Right atrium auricular region (tissue), 2 donors: ENCODE results near the gene SYT8. TPM values are rescaled to one million over a fixed set of nuclear protein-coding genes. Genes with fewer than 3 reads are reported as not detected.
A peak's percentile ranks its signal among the peaks of the same experiment; 100 is the strongest.

Experiments used
- DNase-seq: peaks from one replicate; pipeline ENCODE4 v3.0.0-alpha.2; 2019; ENCODE audit warnings: low spot score
- H3K27ac ChIP-seq, 2 donors: fragments of 200-600 bp; sonication (generic); 1 replicate in 1 of 2; 2 replicates in 1 of 2; pipeline ENCODE4 v1.5.1; 2016 to 2019
- H3K27me3 ChIP-seq, 2 donors: fragments of 200-600 bp; sonication (generic); one replicate each; pipeline versions ENCODE4 v1.5.1 to v1.6.0; 2017 to 2019
- H3K36me3 ChIP-seq: fragments of 200-600 bp; sonication (generic); one replicate; pipeline ENCODE4 v1.5.1; 2016
- H3K4me1 ChIP-seq, 2 donors: fragments of 200-600 bp; sonication (generic); one replicate each; pipeline versions ENCODE4 v1.5.1 to v1.6.0; 2017 to 2019
- H3K4me3 ChIP-seq, 2 donors: fragments of 200-600 bp; sonication (generic); 1 replicate in 1 of 2; 2 replicates in 1 of 2; pipeline ENCODE4 v1.5.1; 2017 to 2019; ENCODE audit warnings: mild to moderate bottlenecking in 1 of 2, moderate library complexity in 1 of 2
- H3K9me3 ChIP-seq, 2 donors: fragments of 200-600 bp; sonication (generic); one replicate each; pipeline ENCODE4 v1.5.1; 2019
- total RNA-seq, 2 donors: library from RNA; depleted of rRNA; stranded (reverse); fragments of >200 nt; gene quantifications; one replicate each; pipeline ENCODE4 v1.1.0, GENCODE V29; 2016
- TF ChIP-seq, protein P1 (sequence below), 2 donors: fragments of 200-600 bp; sonication (generic); IDR thresholded peaks; one replicate each; pipeline ENCODE4 v1.5.1; 2019; ENCODE audit warnings: antibody characterized with exemption in 2 of 2

Gene SYT8
- total RNA-seq, 2 donors from 2014 or later = not detected

DNA sequence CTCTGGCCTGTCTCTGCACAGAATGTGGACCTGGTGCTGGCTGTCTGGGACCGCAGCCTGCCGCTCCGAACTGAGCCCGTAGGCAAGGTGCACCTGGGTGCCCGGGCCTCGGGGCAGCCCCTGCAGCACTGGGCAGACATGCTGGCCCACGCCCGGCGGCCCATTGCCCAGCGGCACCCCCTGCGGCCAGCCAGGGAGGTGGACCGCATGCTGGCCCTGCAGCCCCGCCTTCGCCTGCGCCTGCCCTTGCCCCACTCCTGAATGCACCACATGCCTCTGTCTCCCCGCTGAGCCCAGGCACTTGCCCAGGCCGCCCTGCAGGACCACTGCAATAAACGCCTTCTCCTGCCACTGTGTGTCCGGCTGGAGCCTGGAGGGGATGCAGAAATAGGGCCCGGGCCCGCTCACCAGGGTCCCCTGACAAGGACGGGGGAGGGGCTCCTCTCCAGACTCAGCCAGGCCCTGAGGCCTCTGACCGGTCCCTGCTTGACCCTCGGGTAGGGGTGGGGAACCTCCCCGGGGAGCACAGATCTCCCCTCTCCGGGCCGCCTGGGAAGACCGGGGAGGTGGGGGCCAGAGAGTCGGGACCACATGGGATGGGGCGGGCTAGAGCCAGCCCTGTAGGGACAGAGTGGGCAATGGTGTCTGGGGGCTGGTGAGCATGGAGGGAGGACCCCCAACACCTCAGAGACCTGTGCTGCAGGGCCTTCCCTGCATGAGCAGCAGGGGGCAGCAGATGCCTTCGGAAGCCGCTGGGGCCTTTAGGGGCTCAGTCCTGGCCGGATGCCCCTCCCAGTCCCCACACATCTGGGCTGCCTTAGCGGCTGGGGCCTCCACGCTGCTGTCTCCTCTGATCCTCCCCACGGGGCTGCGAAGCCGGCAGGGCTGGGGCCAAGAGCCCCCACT is 2.6 kb downstream of the SYT8 start:
- H3K27me3 ChIP-seq = no peaks in the 10 kb centered on the region
- TF ChIP-seq, protein P1, sequence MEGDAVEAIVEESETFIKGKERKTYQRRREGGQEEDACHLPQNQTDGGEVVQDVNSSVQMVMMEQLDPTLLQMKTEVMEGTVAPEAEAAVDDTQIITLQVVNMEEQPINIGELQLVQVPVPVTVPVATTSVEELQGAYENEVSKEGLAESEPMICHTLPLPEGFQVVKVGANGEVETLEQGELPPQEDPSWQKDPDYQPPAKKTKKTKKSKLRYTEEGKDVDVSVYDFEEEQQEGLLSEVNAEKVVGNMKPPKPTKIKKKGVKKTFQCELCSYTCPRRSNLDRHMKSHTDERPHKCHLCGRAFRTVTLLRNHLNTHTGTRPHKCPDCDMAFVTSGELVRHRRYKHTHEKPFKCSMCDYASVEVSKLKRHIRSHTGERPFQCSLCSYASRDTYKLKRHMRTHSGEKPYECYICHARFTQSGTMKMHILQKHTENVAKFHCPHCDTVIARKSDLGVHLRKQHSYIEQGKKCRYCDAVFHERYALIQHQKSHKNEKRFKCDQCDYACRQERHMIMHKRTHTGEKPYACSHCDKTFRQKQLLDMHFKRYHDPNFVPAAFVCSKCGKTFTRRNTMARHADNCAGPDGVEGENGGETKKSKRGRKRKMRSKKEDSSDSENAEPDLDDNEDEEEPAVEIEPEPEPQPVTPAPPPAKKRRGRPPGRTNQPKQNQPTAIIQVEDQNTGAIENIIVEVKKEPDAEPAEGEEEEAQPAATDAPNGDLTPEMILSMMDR (IDR thresholded peaks at IDR 0.05) = peak; percentile 83 to 96
- DNase-seq = no peak
- H3K27ac ChIP-seq = peak overlapping the region in 1 of 2 donors; percentile 20
- no peaks in the 10 kb centered on the region for H3K9me3 ChIP-seq
- H3K36me3 ChIP-seq = no peaks in the 10 kb centered on the region
- peaks cover 0 to 19% of the 10 kb centered on the region in 2 donors for H3K4me1 ChIP-seq
- no peak overlapping the region for H3K4me3 ChIP-seq

DNA sequence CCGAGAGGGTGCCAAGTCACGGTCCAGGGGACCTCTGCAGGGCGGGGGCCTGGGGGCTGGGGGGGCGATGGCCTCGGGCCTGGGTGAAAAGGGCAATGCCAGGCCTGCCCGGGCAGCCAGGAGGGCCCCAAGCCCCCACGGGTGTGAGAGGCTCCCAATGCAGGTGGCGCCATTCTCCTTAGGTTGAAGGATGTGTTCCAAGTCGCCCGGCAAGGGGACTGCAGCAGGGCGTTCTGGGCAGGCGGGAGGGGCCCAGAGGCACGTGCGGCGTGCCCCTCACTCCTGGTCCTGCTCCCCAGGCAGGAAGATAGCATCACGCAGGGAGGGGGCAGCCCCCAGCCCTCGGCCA is 3.3 kb downstream of the SYT8 start:
- H3K4me3 ChIP-seq = no peak overlapping the region
- no peaks in the 10 kb centered on the region for H3K9me3 ChIP-seq
- no peak for DNase-seq
- no peaks in the 10 kb centered on the region for H3K27me3 ChIP-seq
- H3K36me3 ChIP-seq = no peaks in the 10 kb centered on the region
- peak overlapping the region in 1 of 2 donors; percentile 20 for H3K27ac ChIP-seq
- TF ChIP-seq, protein P1 (IDR thresholded peaks at IDR 0.05) = peak; percentile 7 to 40
- peaks cover 0 to 19% of the 10 kb centered on the region in 2 donors for H3K4me1 ChIP-seq

DNA sequence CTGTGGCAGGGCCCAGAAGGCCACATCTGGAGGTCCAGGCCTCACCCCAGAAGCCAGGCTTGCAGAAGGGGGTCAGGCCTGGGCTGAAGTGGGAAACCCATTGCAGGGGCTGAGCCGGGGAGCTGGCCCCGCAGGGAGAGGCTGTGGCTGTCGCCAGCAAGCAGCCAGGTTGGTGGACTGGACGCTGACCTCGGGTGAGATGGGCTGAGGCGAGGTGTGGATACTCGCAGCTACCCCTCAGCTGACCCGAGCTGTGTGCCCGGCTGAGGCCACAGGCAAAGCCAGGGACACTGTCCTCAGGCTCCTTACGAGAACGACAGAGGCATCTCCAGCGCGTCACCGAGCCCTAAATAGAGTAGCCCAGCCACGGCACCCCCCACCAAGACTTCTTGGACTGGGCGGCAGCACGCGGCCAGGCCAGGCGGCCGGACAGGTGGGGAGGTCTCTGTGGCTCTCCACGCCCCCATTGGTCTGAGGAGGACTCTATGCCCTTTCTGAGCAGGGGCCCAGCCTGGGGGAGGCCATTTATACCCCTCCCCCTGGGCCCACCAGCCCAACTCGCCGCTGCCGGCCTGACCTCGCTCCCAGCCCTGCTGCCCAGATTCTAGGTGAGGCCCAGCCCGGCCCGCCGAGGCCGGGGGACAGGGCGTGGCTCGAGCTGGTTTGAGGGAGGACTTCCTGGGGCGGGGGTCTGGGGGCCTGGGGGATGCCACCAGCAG is 3.8 kb downstream of the SYT8 start, which contains the start of gene TNNI2:
Gene TNNI2, plus strand, starts transcription at position 556 of the 719 bp plus-strand sequence. CDS start 716 bp downstream, outside the sequence.
- no peak within 1 kb of the TSS for H3K4me3 ChIP-seq

DNA sequence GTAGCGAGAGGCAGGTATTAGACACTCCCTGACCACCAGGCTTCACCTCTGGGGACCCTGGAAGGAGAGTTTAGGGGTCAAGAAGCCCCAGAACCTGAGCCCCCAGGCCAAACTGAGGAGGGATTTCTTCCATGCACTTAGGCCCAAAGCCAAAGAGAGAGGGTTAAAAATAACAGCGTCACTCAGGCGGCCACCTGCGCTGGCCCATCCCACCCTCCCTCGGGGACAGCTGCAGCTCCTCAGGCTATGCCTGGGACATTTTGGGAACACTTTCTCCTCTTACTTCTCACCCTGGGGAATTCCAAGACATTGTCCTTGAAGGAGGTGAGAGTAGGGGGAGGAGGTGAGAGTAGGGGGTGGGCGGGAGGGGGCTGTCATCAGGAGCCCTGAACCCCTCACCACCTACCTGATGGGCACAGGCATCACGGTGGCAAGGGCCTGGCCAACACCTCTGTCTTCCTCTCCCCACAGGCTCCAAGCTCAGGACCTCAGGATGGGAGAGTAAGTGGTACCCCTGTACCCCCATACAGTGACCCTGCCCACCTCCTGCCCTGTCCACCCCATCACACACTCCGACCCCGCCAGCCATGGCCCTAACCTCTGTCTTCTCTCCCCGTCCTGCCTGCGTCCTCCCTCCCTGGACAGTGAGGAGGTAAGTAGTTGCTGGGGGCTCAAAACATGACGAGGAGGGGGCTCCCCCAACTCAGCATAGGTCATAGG is 4.6 kb downstream of the SYT8 start:
- Histone ChIP-seq H3K4me3 (no peak overlapping the region), H3K27me3 (no peaks in the 10 kb centered on the region), H3K27ac (no peak overlapping the region), H3K36me3 (no peaks in the 10 kb centered on the region), H3K9me3 (no peaks in the 10 kb centered on the region), H3K4me1 (peaks cover 0 to 25% of the 10 kb centered on the region in 2 donors)
- TF ChIP-seq, protein P1 (IDR thresholded peaks at IDR 0.05) = no peak
- DNase-seq = no peak

More for the DNA sequence above, 3.8 kb downstream of the SYT8 start, which contains the start of gene TNNI2:
- H3K27ac ChIP-seq = peak within 1 kb of the TSS in 1 of 2 donors; percentile 20
- H3K9me3 ChIP-seq = no peaks in the 10 kb centered on the region
- no peak for DNase-seq
- H3K27me3 ChIP-seq = no peaks in the 10 kb centered on the region
- peaks cover 0 to 19% of the 10 kb centered on the region in 2 donors for H3K4me1 ChIP-seq
- H3K36me3 ChIP-seq = no peaks in the 10 kb centered on the region
- TF ChIP-seq, protein P1 (IDR thresholded peaks at IDR 0.05) = no peak

DNA sequence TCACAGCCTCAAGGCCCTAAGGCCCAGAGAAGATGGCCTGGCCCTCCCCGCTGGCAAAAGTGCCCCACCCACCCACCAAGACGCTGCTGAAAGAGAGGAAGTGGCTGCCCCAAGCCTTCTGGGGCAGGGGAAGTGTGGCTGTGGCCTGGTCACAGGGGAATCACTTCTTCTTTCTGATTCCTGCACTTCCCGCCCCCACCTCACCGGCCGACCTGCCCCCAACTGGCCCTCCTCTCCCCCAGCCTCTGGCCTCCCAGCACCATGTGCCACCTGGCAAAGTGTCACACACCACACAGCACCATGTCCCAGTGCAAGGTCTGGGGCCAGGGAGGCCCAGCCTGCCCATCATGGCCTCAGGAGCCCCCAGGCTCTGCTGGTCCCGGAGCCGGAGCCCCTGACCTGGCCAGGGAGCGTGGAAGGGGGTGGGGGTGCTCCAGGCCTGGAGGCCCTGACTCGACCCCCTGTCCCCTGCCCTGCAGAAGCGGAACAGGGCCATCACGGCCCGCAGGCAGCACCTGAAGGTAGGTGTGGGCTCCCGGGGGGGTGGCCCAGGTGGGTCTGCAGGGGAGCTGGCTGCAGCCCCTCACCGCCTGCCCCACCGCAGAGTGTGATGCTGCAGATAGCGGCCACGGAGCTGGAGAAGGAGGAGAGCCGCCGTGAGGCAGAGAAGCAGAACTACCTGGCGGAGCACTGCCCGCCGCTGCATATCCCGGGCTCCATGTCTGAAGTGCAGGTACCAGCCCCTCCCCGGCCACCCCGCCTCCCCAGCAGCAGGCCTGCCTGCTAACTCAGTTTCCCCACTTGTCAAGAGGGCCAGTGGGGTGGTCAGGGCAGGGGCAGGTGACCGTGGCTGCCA is 5.4 kb downstream of the SYT8 start:
- no peaks in the 10 kb centered on the region for H3K36me3 ChIP-seq
- no peaks in the 10 kb centered on the region for H3K27me3 ChIP-seq
- H3K9me3 ChIP-seq = no peaks in the 10 kb centered on the region
- no peak overlapping the region for H3K4me3 ChIP-seq
- TF ChIP-seq, protein P1 (IDR thresholded peaks at IDR 0.05) = no peak
- H3K27ac ChIP-seq = peak overlapping the region in 1 of 2 donors; percentile 29
- no peak for DNase-seq
- peaks cover 0 to 31% of the 10 kb centered on the region in 2 donors for H3K4me1 ChIP-seq
